Measurements from ENCODE around the gene AQP9. TPM values are rescaled to one million over a fixed set of nuclear protein-coding genes. Genes with fewer than 3 reads are reported as not detected.

AQP9 gene
- total RNA-seq, 6 donors from 2014 or later = 11.5 to 67.1 (median 25.5) TPM

GRCh38 chr15:58147171-58147611 lies 9.0 kb downstream of the AQP9 start:
- H3K36me3 ChIP-seq = no peaks in the 10 kb centered on the region
- H3K27me3 ChIP-seq = no peaks in the 10 kb centered on the region
- no peak overlapping the region for H3K4me3 ChIP-seq
- H3K4me1 ChIP-seq = no peaks in the 10 kb centered on the region
- WGBS, 2 donors = 42 to 61% methylated on average over 5 of the region's 5 CpGs
- TF ChIP-seq POLR2AphosphoS5 (IDR thresholded peaks at IDR 0.05) (peak in 1 of 2 donors; percentile 12), POLR2A (IDR thresholded peaks at IDR 0.05) (no peak), EP300 (IDR thresholded peaks at IDR 0.05) (peak in 2 of 4 donors; percentile 67 to 78)
- no peaks in the 10 kb centered on the region for H3K9me3 ChIP-seq
- ATAC-seq (ENCODE audit: low FRiP score in 2 of 2) (peak; percentile 73 to 77), DNase-seq (peak in 1 of 2 donors; percentile 33)
- peak overlapping the region; percentile 69 to 86 (median 82) for H3K27ac ChIP-seq

- no peak overlapping the region for H3K4me3 ChIP-seq
- peak overlapping the region in 3 of 4 donors; percentile 80 to 86 (median 83) for H3K27ac ChIP-seq
- no peaks in the 10 kb centered on the region for H3K36me3 ChIP-seq
- no peaks in the 10 kb centered on the region for H3K9me3 ChIP-seq
- ATAC-seq (ENCODE audit: low FRiP score in 2 of 2) (no peak), DNase-seq (no peak)
- no peaks in the 10 kb centered on the region for H3K27me3 ChIP-seq
- no peaks in the 10 kb centered on the region for H3K4me1 ChIP-seq
- TF ChIP-seq EP300 (IDR thresholded peaks at IDR 0.05) (no peak), POLR2A (IDR thresholded peaks at IDR 0.05) (no peak), POLR2AphosphoS5 (IDR thresholded peaks at IDR 0.05) (no peak), CTCF (IDR thresholded peaks at IDR 0.05) (no peak)
Observed at GRCh38 chr15:58148120-58148519, 9.9 kb downstream of the AQP9 start.

GRCh38 chr15:58148633-58149445 lies 10.7 kb downstream of the AQP9 start:
- DNase-seq = no peak
- Histone ChIP-seq H3K4me1 (no peaks in the 10 kb centered on the region), H3K27me3 (no peaks in the 10 kb centered on the region), H3K4me3 (no peak overlapping the region), H3K27ac (peak overlapping the region in 2 of 4 donors; percentile 83 to 86), H3K36me3 (no peaks in the 10 kb centered on the region), H3K9me3 (no peaks in the 10 kb centered on the region)
- WGBS, 2 donors = 79% methylated on average over 4 of the region's 4 CpGs
- peak in 1 of 4 donors; percentile 40 for TF ChIP-seq POLR2A (IDR thresholded peaks at IDR 0.05)
- TF ChIP-seq CTCF (IDR thresholded peaks at IDR 0.05) = no peak
- ATAC-seq (ENCODE audit: low FRiP score in 2 of 2) = no peak

- no peak overlapping the region for H3K27ac ChIP-seq
- ATAC-seq (ENCODE audit: low FRiP score in 2 of 2) (no peak), DNase-seq (no peak)
- no peaks in the 10 kb centered on the region for H3K9me3 ChIP-seq
- no peaks in the 10 kb centered on the region for H3K4me1 ChIP-seq
- H3K36me3 ChIP-seq = no peaks in the 10 kb centered on the region
- no peaks in the 10 kb centered on the region for H3K27me3 ChIP-seq
- WGBS, 2 donors = 93 to 100% methylated on average over 2 of the region's 2 CpGs
- H3K4me3 ChIP-seq = no peak overlapping the region
- no peak for TF ChIP-seq EP300 (IDR thresholded peaks at IDR 0.05)
- no peak for TF ChIP-seq POLR2AphosphoS5 (IDR thresholded peaks at IDR 0.05)
- TF ChIP-seq CTCF (IDR thresholded peaks at IDR 0.05) = no peak
- TF ChIP-seq POLR2A (IDR thresholded peaks at IDR 0.05) = no peak
Observed at GRCh38 chr15:58154769-58155168, 16.6 kb downstream of the AQP9 start.

GRCh38 chr15:58159827-58160386 lies 21.7 kb downstream of the AQP9 start:
- Histone ChIP-seq H3K27me3 (no peaks in the 10 kb centered on the region), H3K27ac (no peak overlapping the region), H3K9me3 (no peaks in the 10 kb centered on the region), H3K36me3 (no peaks in the 10 kb centered on the region), H3K4me3 (no peak overlapping the region), H3K4me1 (no peaks in the 10 kb centered on the region)
- 76 to 83% methylated on average over 6 of the region's 6 CpGs for WGBS, 2 donors
- TF ChIP-seq POLR2AphosphoS5 (IDR thresholded peaks at IDR 0.05) = no peak
- no peak for TF ChIP-seq EP300 (IDR thresholded peaks at IDR 0.05)
- no peak for TF ChIP-seq POLR2A (IDR thresholded peaks at IDR 0.05)
- ATAC-seq (ENCODE audit: low FRiP score in 2 of 2) (no peak), DNase-seq (no peak)

Data from upper lobe of left lung (tissue), 6 donors.